HepG2 (cell line): ENCODE measurements around the gene RAP2A. TPM values are rescaled to one million over a fixed set of nuclear protein-coding genes. Genes with fewer than 3 reads are reported as not detected.

Experiments used
- ATAC-seq: fragments of 200-7000 bp; cut with Tn5 transposase; 3 replicates; pipeline ENCODE4 v1.9.1; 2020; ENCODE audit warnings: mild to moderate bottlenecking, moderate library complexity
- BruUV-seq: library from RNA; stranded (reverse); fragments of 400-500 nt; replicated peaks from 2 replicates; lab custom pipeline; 2021; lab: Mats Ljungman, UMichigan
- CTCF ChIA-PET: fragments of 300-600 bp; formaldehyde crosslinking; extraction: SDS; loops from one replicate; lab custom pipeline; 2021; ENCODE audit warnings: low total read pairs, inconsistent platforms, low intra/inter-chr PET ratio; lab: Yijun Ruan, JAX
- POLR2A ChIA-PET: fragments of 350-600 bp; sonication (Branson Sonifier 250); formaldehyde crosslinking; loops from one replicate; lab custom pipeline; 2020; ENCODE audit warnings: antibody characterized with exemption, inconsistent platforms; lab: Yijun Ruan, JAX
- DNase-seq: peaks from one replicate; pipeline ENCODE4 v3.0.0-alpha.2; 2015; ENCODE audit warnings: low spot score
- FAIRE-seq: peaks from 3 replicates; lab custom pipeline; 2011; peaks lifted over from hg19 to GRCh38; lab: Jason Lieb, UNC
- H2AFZ ChIP-seq: one replicate; pipeline ENCODE4 v1.6.1; 2011; ENCODE audit warnings: low read length, inconsistent platforms
- H3K27ac ChIP-seq: fragments of 300-600 bp; 3 replicates; pipeline ENCODE4 v1.8.0; 2011; ENCODE audit warnings: mixed run types, mild to moderate bottlenecking, mixed read lengths, low read length, inconsistent platforms; ENCODE audit not compliant: insufficient read depth; ENCODE audit errors: extremely low read length
- H3K27me3 ChIP-seq, 2 experiments: fragments of 200-600 bp in 1 of 2; 2 replicates in 1 of 2; 3 replicates in 1 of 2; pipeline versions ENCODE4 v1.6.0 to v1.8.0; 2011; ENCODE audit warnings: low read length in 2 of 2, mild to moderate bottlenecking in 2 of 2, moderate library complexity in 2 of 2, inconsistent platforms in 1 of 2; ENCODE audit not compliant: insufficient read depth in 2 of 2, control insufficient read depth in 1 of 2
- H3K36me3 ChIP-seq, 2 experiments: fragments of 200-600 bp in 1 of 2; replicated peaks in 1 of 2; 2 replicates in 1 of 2; 3 replicates in 1 of 2; pipeline versions ENCODE4 v1.5.1 to v1.8.0; 2011; ENCODE audit warnings: low read length in 2 of 2, inconsistent platforms in 1 of 2; ENCODE audit not compliant: insufficient read depth in 2 of 2, control insufficient read depth in 1 of 2
- H3K4me1 ChIP-seq: 2 replicates; pipeline ENCODE4 v1.5.1; 2012; ENCODE audit warnings: low read length, inconsistent platforms; ENCODE audit not compliant: insufficient read depth
- H3K4me2 ChIP-seq: 2 replicates; pipeline ENCODE4 v1.6.0; 2011; ENCODE audit warnings: low read depth, low read length, inconsistent platforms
- H3K4me3 ChIP-seq, 3 experiments: fragments of 200-600 bp in 1 of 3; sonication (generic), shearing (Covaris generic) in 1 of 3; replicated peaks in 1 of 3; 2 replicates each; pipeline ENCODE4 v1.5.1; 2011 to 2016; ENCODE audit warnings: low read length in 3 of 3, inconsistent platforms in 2 of 3, low read depth in 2 of 3, mild to moderate bottlenecking in 2 of 3, control low read depth in 1 of 3, mixed read lengths in 1 of 3; ENCODE audit not compliant: insufficient read depth in 1 of 3
- H3K79me2 ChIP-seq: one replicate; pipeline ENCODE4 v1.6.1; 2011; ENCODE audit warnings: low read length, inconsistent platforms; ENCODE audit not compliant: insufficient read depth
- H3K9ac ChIP-seq: 2 replicates; pipeline ENCODE4 v1.6.0; 2011; ENCODE audit warnings: mild to moderate bottlenecking, low read depth, low read length, inconsistent platforms; ENCODE audit not compliant: insufficient read depth
- H3K9me3 ChIP-seq: 2 replicates; pipeline ENCODE4 v1.5.1; 2012; ENCODE audit warnings: mild to moderate bottlenecking, low read length
- H4K20me1 ChIP-seq: 2 replicates; pipeline ENCODE4 v1.6.0; 2011; ENCODE audit warnings: inconsistent platforms, mild to moderate bottlenecking, low read length, moderate library complexity; ENCODE audit not compliant: insufficient read depth
- ASH2L ChIP-seq: fragments of 300-600, 200-600 bp; sonication (generic); IDR thresholded peaks from 2 replicates; pipeline ENCODE4 v1.7.0; 2017; ENCODE audit warnings: low read depth, mild to moderate bottlenecking, moderate library complexity, mixed read lengths, low read length; ENCODE audit not compliant: insufficient read length
- CEBPG ChIP-seq: IDR thresholded peaks from 2 replicates; pipeline ENCODE4 v1.6.1; 2016
- HMG20A ChIP-seq: IDR thresholded peaks from 2 replicates; pipeline ENCODE4 v1.6.1; 2016; ENCODE audit warnings: borderline replicate concordance
- HOXA3 ChIP-seq: sonication (generic); formaldehyde crosslinking; IDR thresholded peaks from 2 replicates; pipeline ENCODE4 v1.5.0; 2020; ENCODE audit warnings: missing genetic modification reagents
- MAX ChIP-seq: IDR thresholded peaks from 2 replicates; pipeline ENCODE4 v1.6.1; 2012; ENCODE audit warnings: inconsistent platforms
- NPAS2 ChIP-seq: sonication (generic); formaldehyde crosslinking; IDR thresholded peaks from 2 replicates; pipeline ENCODE4 v1.8.0; 2022; ENCODE audit warnings: mild to moderate bottlenecking, missing genetic modification reagents, borderline replicate concordance
- ZNF160 ChIP-seq: sonication (generic); formaldehyde crosslinking; IDR thresholded peaks from 2 replicates; pipeline ENCODE4 v1.8.0; 2022; ENCODE audit warnings: mild to moderate bottlenecking, inconsistent platforms, missing genetic modification reagents
- ZNF205 ChIP-seq: IDR thresholded peaks from 2 replicates; pipeline ENCODE4 v1.6.1; 2018; ENCODE audit warnings: missing biosample characterization, missing genetic modification reagents
- ZNF280D ChIP-seq: sonication (generic); formaldehyde crosslinking; IDR thresholded peaks from 2 replicates; pipeline ENCODE4 v1.5.1; 2020; ENCODE audit warnings: mild to moderate bottlenecking, missing genetic modification reagents
- ZNF382 ChIP-seq: sonication (generic); formaldehyde crosslinking; IDR thresholded peaks from 2 replicates; pipeline ENCODE4 v1.5.0; 2020; ENCODE audit warnings: missing genetic modification reagents, mild to moderate bottlenecking, borderline replicate concordance
- in situ Hi-C: cut with HindIII; loops from 2 replicates; pipeline ENCODE4 v1.10.0; 2017; ENCODE audit warnings: low pct_unique_long_range_greater_than_20kb; ENCODE audit not compliant: extremely low pct_ligation_motif_present
- intact Hi-C: fragments of 100-400 bp; cut with micrococcal nuclease; formaldehyde crosslinking; loops from one replicate; pipeline ENCODE4 v1.10.0; 2022; ENCODE audit not compliant: unreplicated experiment
- polyA plus RNA-seq, 8 experiments: library from polyadenylated mRNA; depleted of rRNA in 3 of 8; stranded (reverse) in 7 of 8; unstranded in 1 of 8; fragments of >200 nt; fragmentation: Illumina TruSeq in 4 of 8; extraction: Trizol in 4 of 8; gene quantifications; 2 replicates each; pipeline versions ENCODE4 v1.2.1 to v1.2.3, GENCODE V29; 2011 to 2016; ENCODE audit warnings: low read depth in 4 of 8, missing spikeins in 1 of 8, mixed read lengths in 1 of 8; ENCODE audit not compliant: insufficient read depth in 1 of 8
- total RNA-seq, 5 experiments: library from RNA; depleted of rRNA; stranded (reverse); fragments of >200 nt; fragmentation: Illumina TruSeq; extraction: Trizol; gene quantifications; 2 replicates each; pipeline ENCODE4 v1.2.3, GENCODE V29; 2016; ENCODE audit warnings: low read depth in 1 of 5

Gene RAP2A
- total and polyA plus RNA-seq, 2 of the 13 experiments (the other 11 are each of a cell fraction or from before 2014, with no cell fraction given): 9.9 to 23.1 TPM

DNA sequence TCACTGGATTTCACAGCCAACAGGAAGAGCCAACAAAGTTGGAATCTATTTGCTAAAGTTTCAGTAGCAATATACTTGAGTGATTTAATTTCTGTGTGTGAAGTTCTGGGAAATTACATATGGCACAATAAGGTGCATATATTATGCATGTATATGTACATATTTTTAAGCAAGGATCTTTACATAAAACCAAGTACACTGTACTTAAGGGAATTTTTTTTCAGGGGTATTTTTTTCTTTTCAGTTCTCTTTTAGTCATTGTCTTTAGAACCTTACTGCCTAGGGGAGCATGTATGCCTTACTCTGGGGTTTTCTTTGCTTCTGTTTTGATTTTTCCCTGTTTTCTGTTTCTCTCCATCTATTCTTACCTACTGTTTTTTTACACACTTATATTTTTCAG, 7.4 kb downstream of the RAP2A start:
- no peak overlapping the region for H3K4me2 ChIP-seq
- peaks cover 33% of the 10 kb centered on the region for H3K4me1 ChIP-seq
- DNase-seq (no peak), ATAC-seq (no peak), FAIRE-seq (no peak)
- BruUV-seq: no TSS peak
- H3K79me2 ChIP-seq: peaks cover 14% of the 10 kb centered on the region
- POLR2A ChIA-PET: no interaction called here
- in situ Hi-C loops (no loop called here), intact Hi-C loops (no loop called here)
- no peak for TF ChIP-seq ASH2L
- TF ChIP-seq MAX: no peak
- no peak for TF ChIP-seq ZNF280D (CRISPR knock-in tag)
- TF ChIP-seq ZNF205: no peak
- TF ChIP-seq ZNF160 (CRISPR knock-in tag): no peak
- TF ChIP-seq CEBPG (CRISPR knock-in tag): no peak
- TF ChIP-seq HMG20A (CRISPR knock-in tag): no peak
- no peak for TF ChIP-seq NPAS2
- TF ChIP-seq ZNF382 (CRISPR knock-in tag): no peak
- TF ChIP-seq HOXA3 (CRISPR knock-in tag): no peak
- no peak overlapping the region for H3K27ac ChIP-seq
- no peaks in the 10 kb centered on the region for H4K20me1 ChIP-seq
- H3K36me3 ChIP-seq: peaks cover 0 to 7% of the 10 kb centered on the region in 2 experiments; a peak in 3 of 5 replicates
- no peaks in the 10 kb centered on the region for H3K27me3 ChIP-seq
- no peak overlapping the region for H3K9ac ChIP-seq
- H2AFZ ChIP-seq: no peak overlapping the region
- no peaks in the 10 kb centered on the region for H3K9me3 ChIP-seq
- H3K4me3 ChIP-seq: no peak overlapping the region
- CTCF ChIA-PET: no interaction called here
